ENCODE results near the gene TSHZ1. TPM values are rescaled to one million over a fixed set of nuclear protein-coding genes. Genes with fewer than 3 reads are reported as not detected.
A peak's percentile ranks its signal among the peaks of the same experiment; 100 is the strongest.

The TSHZ1 gene
- total and polyA plus RNA-seq, 4 experiments from 2014 or later, result 0.84 to 32.0 (median 18.3) TPM

DNA sequence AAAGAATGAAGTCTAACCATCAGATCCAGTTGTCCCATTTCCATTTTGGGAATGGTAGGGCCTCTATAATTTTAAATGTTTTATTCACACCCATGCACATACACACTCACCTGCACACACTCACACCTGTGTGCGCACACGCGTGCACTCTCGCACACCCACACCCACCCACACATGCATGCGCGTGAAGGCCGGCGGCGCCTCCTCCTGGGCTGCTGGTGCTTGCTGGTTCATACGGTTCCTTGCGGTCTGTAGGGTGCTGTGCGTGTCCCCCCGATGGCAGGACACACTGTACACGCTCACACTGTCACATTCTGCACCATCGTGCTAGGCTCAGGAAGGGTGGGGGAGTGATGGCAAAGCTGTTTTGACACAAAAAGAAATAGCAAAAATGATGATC is 63.2 kb downstream of the TSHZ1 start:
- Mint-ChIP-seq H3K4me3 (no peak overlapping the region), H3K4me1 (peaks cover 24 to 83% (median 58%) of the 10 kb centered on the region in 4 donors), H3K9me3 (peaks cover 0 to 2% (median 0%) of the 10 kb centered on the region in 8 donors), H3K27ac (no peak overlapping the region), H3K27me3 (no peaks in the 10 kb centered on the region), H3K36me3 (no peaks in the 10 kb centered on the region)
- no peak overlapping the region for H3K27ac ChIP-seq (ENCODE audit: low read depth, low read length)
- no peaks in the 10 kb centered on the region for H3K27me3 ChIP-seq (ENCODE audit: insufficient read depth, low read length)
- no peak overlapping the region for H3K4me3 ChIP-seq (ENCODE audit: low read length in 2 of 2)
- intact Hi-C loops (cut with micrococcal nuclease), result no loop called here
- H3K36me3 ChIP-seq (ENCODE audit: insufficient read depth, low read length), result no peaks in the 10 kb centered on the region
- ChIA-PET CTCF (ENCODE audit: partially characterized antibody) (interaction anchor here (0.7 to 1.1 kb wide), 2 partner anchors 18 to 69 kb away, joined by 3 to 4 read pairs; no protein-coding TSS in a partner anchor), POLR2A (ENCODE audit: partially characterized antibody) (interaction anchor here (1.3 kb wide), 1 partner anchor 28 kb away, joined by 3 read pairs; no protein-coding TSS in a partner anchor)
- peaks cover 13% of the 10 kb centered on the region for H3K4me1 ChIP-seq (ENCODE audit: insufficient read depth, low read length)
- no peaks in the 10 kb centered on the region for H3K9me3 ChIP-seq (ENCODE audit: control insufficient read depth in 1 of 2, low read length in 2 of 2)
- no peak for DNase-seq

DNA sequence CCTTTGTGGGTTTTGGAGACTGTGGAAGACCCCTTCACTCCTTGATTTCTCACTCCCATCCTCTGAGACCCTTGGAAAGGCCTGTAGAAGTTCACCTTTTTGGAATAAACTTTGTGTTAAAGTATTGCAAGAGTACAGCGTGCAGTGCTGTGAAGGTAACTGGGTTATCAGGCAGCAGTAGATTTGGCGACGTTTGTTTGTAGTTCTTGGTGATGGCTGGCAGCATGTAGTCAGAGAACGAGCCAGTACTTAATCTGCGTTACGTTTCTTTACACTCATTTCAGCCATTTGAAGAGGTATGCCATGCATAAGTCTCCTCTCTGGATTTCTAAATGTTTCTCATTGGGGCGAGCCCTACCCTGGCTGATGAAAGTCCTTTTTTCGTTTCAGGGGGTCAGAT is 64.6 kb downstream of the TSHZ1 start:
- H3K27me3 Mint-ChIP-seq, result no peaks in the 10 kb centered on the region
- peak overlapping the region in 1 of 7 donors; percentile 4 for H3K27ac Mint-ChIP-seq
- H3K4me1 ChIP-seq (ENCODE audit: insufficient read depth, low read length), result peaks cover 13% of the 10 kb centered on the region
- intact Hi-C loops (cut with micrococcal nuclease), result no loop called here
- H3K9me3 Mint-ChIP-seq, result peaks cover 0 to 2% (median 0%) of the 10 kb centered on the region in 8 donors
- peaks cover 27 to 82% (median 60%) of the 10 kb centered on the region in 4 donors for H3K4me1 Mint-ChIP-seq
- no peaks in the 10 kb centered on the region for H3K27me3 ChIP-seq (ENCODE audit: insufficient read depth, low read length)
- DNase-seq, result no peak
- ChIA-PET CTCF (ENCODE audit: partially characterized antibody) (no interaction called here), POLR2A (ENCODE audit: partially characterized antibody) (interaction anchor here (1.3 kb wide), 1 partner anchor 29 kb away, joined by 3 read pairs; no protein-coding TSS in a partner anchor)
- H3K36me3 ChIP-seq (ENCODE audit: insufficient read depth, low read length), result no peaks in the 10 kb centered on the region
- no peak overlapping the region for H3K27ac ChIP-seq (ENCODE audit: low read depth, low read length)
- no peak overlapping the region for H3K4me3 ChIP-seq (ENCODE audit: low read length in 2 of 2)
- no peak overlapping the region for H3K4me3 Mint-ChIP-seq
- no peaks in the 10 kb centered on the region for H3K9me3 ChIP-seq (ENCODE audit: control insufficient read depth in 1 of 2, low read length in 2 of 2)
- no peaks in the 10 kb centered on the region for H3K36me3 Mint-ChIP-seq

DNA sequence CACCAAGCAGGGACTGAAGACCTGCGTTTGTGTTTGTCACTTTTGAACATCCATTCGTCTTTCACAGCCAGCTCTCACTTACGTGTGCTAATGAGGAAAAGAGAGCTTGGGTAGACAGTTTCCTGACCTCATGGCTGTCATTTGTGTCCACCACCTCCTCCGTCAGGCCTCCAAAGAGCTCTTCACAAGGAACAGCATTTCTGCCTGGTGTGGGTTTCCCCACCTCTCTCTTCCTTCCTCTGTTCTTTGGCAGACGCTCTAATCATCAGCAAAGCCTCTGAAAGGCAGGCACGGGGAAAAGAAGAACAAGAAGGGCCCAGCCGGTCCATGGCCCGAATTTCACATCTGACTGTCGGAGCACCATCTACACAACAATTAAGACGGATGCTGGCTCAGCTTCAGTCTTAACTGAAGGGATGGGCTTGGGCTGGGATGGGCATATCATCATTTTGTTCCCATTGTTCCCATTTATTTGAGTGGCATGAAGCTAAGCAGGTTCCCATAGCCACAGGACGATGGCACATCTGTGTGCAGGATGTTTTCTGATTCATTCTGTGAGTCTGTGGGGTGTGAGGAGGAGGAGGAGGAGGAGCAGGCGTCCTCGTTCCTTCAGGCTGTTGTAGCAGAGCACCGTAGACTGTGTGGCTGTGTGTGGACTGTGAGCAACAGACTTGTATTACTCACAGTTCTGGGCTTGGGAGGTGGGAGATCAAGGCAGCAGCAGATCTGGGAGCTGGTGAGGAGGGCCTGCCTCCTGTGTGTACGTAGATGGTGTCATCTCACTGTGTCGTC is 66.4 kb downstream of the TSHZ1 start:
- Histone ChIP-seq H3K9me3 (ENCODE audit: control insufficient read depth in 1 of 2, low read length in 2 of 2) (no peaks in the 10 kb centered on the region), H3K27me3 (ENCODE audit: insufficient read depth, low read length) (no peaks in the 10 kb centered on the region), H3K4me1 (ENCODE audit: insufficient read depth, low read length) (peaks cover 13% of the 10 kb centered on the region), H3K36me3 (ENCODE audit: insufficient read depth, low read length) (no peaks in the 10 kb centered on the region), H3K27ac (ENCODE audit: low read depth, low read length) (no peak overlapping the region), H3K4me3 (ENCODE audit: low read length in 2 of 2) (no peak overlapping the region)
- peak overlapping the region; percentile 12 to 88 (median 64) for H3K27ac Mint-ChIP-seq
- intact Hi-C loops (cut with micrococcal nuclease), result no loop called here
- H3K9me3 Mint-ChIP-seq, result peaks cover 0 to 2% (median 0%) of the 10 kb centered on the region in 8 donors
- POLR2A ChIA-PET (ENCODE audit: partially characterized antibody), result no interaction called here
- CTCF ChIA-PET (ENCODE audit: partially characterized antibody), result no interaction called here
- no peak for DNase-seq
- H3K27me3 Mint-ChIP-seq, result no peaks in the 10 kb centered on the region
- peaks cover 0 to under 1% of the 10 kb centered on the region in 2 donors for H3K36me3 Mint-ChIP-seq
- peak overlapping the region in 4 of 8 donors; percentile 7 to 70 (median 35) for H3K4me3 Mint-ChIP-seq
- H3K4me1 Mint-ChIP-seq, result peaks cover 30 to 73% (median 58%) of the 10 kb centered on the region in 4 donors

DNA sequence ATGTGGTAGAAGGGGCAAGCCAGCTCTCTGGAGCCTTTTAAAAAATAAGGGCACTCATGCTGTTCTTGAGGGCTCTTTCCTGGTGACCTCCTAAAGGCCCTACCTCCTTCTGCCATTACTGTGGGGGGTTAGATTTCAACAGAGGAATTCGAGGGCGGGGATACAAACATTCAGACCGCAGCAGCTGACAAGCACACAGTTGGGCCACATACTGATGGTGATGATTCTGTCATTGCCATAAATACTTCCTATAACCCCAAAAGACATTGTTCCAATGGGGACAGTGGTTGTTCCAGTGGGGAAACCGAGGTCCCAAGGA is 67.0 kb downstream of the TSHZ1 start:
- ChIA-PET CTCF (ENCODE audit: partially characterized antibody) (no interaction called here), POLR2A (ENCODE audit: partially characterized antibody) (no interaction called here)
- H3K4me1 Mint-ChIP-seq, result peaks cover 30 to 70% (median 57%) of the 10 kb centered on the region in 4 donors
- DNase-seq, result no peak
- intact Hi-C loops (cut with micrococcal nuclease), result no loop called here
- Histone ChIP-seq H3K27me3 (ENCODE audit: insufficient read depth, low read length) (no peaks in the 10 kb centered on the region), H3K4me3 (ENCODE audit: low read length in 2 of 2) (no peak overlapping the region), H3K36me3 (ENCODE audit: insufficient read depth, low read length) (no peaks in the 10 kb centered on the region), H3K9me3 (ENCODE audit: control insufficient read depth in 1 of 2, low read length in 2 of 2) (no peaks in the 10 kb centered on the region), H3K4me1 (ENCODE audit: insufficient read depth, low read length) (peaks cover 13% of the 10 kb centered on the region), H3K27ac (ENCODE audit: low read depth, low read length) (no peak overlapping the region)
- H3K36me3 Mint-ChIP-seq, result peaks cover 0 to 5% of the 10 kb centered on the region in 2 donors
- peak overlapping the region in 1 of 8 donors; percentile 41 for H3K4me3 Mint-ChIP-seq
- peaks cover 0 to 2% (median 0%) of the 10 kb centered on the region in 8 donors for H3K9me3 Mint-ChIP-seq
- H3K27ac Mint-ChIP-seq, result peak overlapping the region in 6 of 7 donors; percentile 35 to 88 (median 62)
- H3K27me3 Mint-ChIP-seq, result no peaks in the 10 kb centered on the region

DNA sequence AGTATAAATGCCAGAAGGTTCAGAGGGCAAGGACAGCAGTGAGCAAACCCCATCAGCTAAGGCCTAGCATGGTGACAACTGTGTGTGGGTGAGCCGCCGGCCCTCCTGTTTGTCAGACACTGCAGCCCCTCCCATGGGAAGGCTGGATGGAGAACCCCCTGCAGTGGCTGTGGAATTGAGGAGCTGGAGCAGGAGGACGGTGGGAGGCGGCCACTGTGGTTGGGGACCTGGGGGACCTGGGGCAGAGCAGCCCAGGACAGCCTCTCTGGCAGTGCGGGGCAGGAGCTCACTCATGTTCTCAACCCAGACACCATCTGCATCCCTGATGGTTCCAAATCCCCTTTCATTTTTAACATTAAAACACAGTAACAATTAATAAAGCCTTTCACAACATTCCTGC is 68.8 kb downstream of the TSHZ1 start:
- Mint-ChIP-seq H3K4me1 (peaks cover 23 to 59% (median 49%) of the 10 kb centered on the region in 4 donors), H3K9me3 (peaks cover 0 to 2% (median 0%) of the 10 kb centered on the region in 8 donors), H3K27me3 (no peaks in the 10 kb centered on the region), H3K27ac (peak overlapping the region in 5 of 7 donors; percentile 31 to 68 (median 57)), H3K36me3 (peaks cover 4 to 10% of the 10 kb centered on the region in 2 donors), H3K4me3 (no peak overlapping the region)
- Histone ChIP-seq H3K36me3 (ENCODE audit: insufficient read depth, low read length) (no peaks in the 10 kb centered on the region), H3K4me1 (ENCODE audit: insufficient read depth, low read length) (peaks cover 13% of the 10 kb centered on the region), H3K27ac (ENCODE audit: low read depth, low read length) (no peak overlapping the region), H3K9me3 (ENCODE audit: control insufficient read depth in 1 of 2, low read length in 2 of 2) (no peaks in the 10 kb centered on the region), H3K4me3 (ENCODE audit: low read length in 2 of 2) (no peak overlapping the region), H3K27me3 (ENCODE audit: insufficient read depth, low read length) (no peaks in the 10 kb centered on the region)
- intact Hi-C loops (cut with micrococcal nuclease), result no loop called here
- CTCF ChIA-PET (ENCODE audit: partially characterized antibody), result interaction anchor here (0.6 to 1.0 kb wide), 2 partner anchors 84 to 321 kb away, joined by 3 read pairs; no protein-coding TSS in a partner anchor
- POLR2A ChIA-PET (ENCODE audit: partially characterized antibody), result interaction anchor here (1.2 kb wide), 1 partner anchor 68 kb away, joined by 3 read pairs; the partner anchor contains the start of gene TSHZ1
- no peak for DNase-seq

DNA sequence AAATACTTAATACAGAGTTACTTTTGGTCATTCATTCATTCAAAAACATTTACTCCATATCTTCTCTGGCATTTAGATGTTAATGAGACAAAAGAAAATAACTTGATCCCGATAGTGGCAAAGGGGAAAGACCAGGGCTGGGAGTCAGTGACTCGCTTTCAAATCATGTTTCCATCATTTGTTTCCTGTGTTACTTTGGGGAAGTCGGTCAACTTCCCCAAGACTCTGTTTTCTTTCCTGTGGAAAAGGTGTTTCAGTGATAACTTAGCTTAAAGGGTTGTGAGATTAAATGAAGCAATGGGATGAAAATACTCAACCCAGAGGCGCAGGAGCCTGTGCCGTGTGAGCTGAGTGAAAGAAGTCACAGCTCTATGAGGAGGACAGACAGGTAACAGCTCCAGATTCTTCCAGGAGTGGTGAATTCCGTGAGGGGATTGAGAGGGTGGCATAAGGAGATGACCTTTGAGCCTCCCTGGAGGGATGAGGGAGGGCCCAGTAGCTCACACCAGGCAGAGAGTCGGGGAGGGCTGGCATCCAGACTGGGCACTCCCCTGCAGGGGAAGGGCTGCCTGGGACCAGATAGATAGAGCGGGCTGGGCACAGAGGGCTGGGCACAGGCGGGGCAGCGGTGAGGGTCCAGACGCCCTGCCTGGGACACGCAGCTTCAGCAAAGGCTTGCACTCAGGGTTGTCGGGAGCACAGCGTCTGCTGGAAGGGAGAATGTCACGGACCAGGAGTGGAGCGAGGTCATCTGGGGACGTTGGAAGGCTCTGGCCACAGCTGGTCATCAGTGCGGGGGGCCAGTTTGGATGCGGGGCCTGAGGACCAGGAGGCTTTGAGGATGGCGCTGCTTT is 70.1 kb downstream of the TSHZ1 start:
- Histone ChIP-seq H3K27ac (ENCODE audit: low read depth, low read length) (no peak overlapping the region), H3K4me1 (ENCODE audit: insufficient read depth, low read length) (peaks cover 13% of the 10 kb centered on the region), H3K9me3 (ENCODE audit: control insufficient read depth in 1 of 2, low read length in 2 of 2) (no peaks in the 10 kb centered on the region), H3K36me3 (ENCODE audit: insufficient read depth, low read length) (peaks cover 6% of the 10 kb centered on the region), H3K27me3 (ENCODE audit: insufficient read depth, low read length) (no peaks in the 10 kb centered on the region), H3K4me3 (ENCODE audit: low read length in 2 of 2) (no peak overlapping the region)
- Mint-ChIP-seq H3K4me1 (peaks cover 19 to 52% (median 42%) of the 10 kb centered on the region in 4 donors), H3K9me3 (peaks cover 0 to 2% (median 0%) of the 10 kb centered on the region in 8 donors), H3K27ac (peak overlapping the region in 3 of 7 donors; percentile 27 to 69 (median 67)), H3K36me3 (peaks cover 16 to 22% of the 10 kb centered on the region in 2 donors), H3K4me3 (no peak overlapping the region), H3K27me3 (no peaks in the 10 kb centered on the region)
- DNase-seq, result no peak
- POLR2A ChIA-PET (ENCODE audit: partially characterized antibody), result no interaction called here
- intact Hi-C loops (cut with micrococcal nuclease), result no loop called here
- CTCF ChIA-PET (ENCODE audit: partially characterized antibody), result no interaction called here

DNA sequence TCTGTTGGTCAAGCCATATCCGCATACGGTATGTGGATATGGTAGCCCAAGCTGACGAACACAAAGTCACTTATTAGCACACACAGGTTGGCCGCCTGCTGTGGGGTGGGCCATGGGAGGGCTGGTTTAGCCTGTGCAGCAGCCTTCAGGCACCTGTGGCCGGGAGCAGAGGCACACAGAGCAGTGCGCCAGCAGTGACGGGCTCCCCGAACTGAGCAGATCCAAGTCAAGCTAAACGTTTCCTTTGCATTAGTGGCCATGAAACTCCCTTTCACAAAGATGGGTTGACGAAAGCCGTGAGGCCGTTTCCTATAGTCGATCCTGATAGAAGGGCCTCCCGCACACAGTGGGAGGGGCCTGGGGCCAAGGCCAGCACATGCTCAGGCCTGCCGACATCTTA is 72.1 kb downstream of the TSHZ1 start:
- POLR2A ChIA-PET (ENCODE audit: partially characterized antibody), result no interaction called here
- H3K4me1 Mint-ChIP-seq, result peaks cover 14 to 33% (median 25%) of the 10 kb centered on the region in 4 donors
- H3K27ac Mint-ChIP-seq, result peak overlapping the region in 1 of 7 donors; percentile 23
- intact Hi-C loops (cut with micrococcal nuclease), result no loop called here
- H3K9me3 Mint-ChIP-seq, result peaks cover 0 to 4% (median 0%) of the 10 kb centered on the region in 8 donors
- no peak overlapping the region for H3K27ac ChIP-seq (ENCODE audit: low read depth, low read length)
- H3K36me3 ChIP-seq (ENCODE audit: insufficient read depth, low read length), result peaks cover 13% of the 10 kb centered on the region
- no peaks in the 10 kb centered on the region for H3K27me3 Mint-ChIP-seq
- H3K36me3 Mint-ChIP-seq, result peaks cover 31 to 41% of the 10 kb centered on the region in 2 donors
- no peak for DNase-seq
- CTCF ChIA-PET (ENCODE audit: partially characterized antibody), result no interaction called here
- H3K4me3 ChIP-seq (ENCODE audit: low read length in 2 of 2), result no peak overlapping the region
- H3K9me3 ChIP-seq (ENCODE audit: control insufficient read depth in 1 of 2, low read length in 2 of 2), result no peaks in the 10 kb centered on the region
- no peaks in the 10 kb centered on the region for H3K27me3 ChIP-seq (ENCODE audit: insufficient read depth, low read length)
- no peaks in the 10 kb centered on the region for H3K4me1 ChIP-seq (ENCODE audit: insufficient read depth, low read length)
- no peak overlapping the region for H3K4me3 Mint-ChIP-seq
